ENCODE measurements around the gene ZBTB38. TPM values are rescaled to one million over a fixed set of nuclear protein-coding genes. Genes with fewer than 3 reads are reported as not detected.

ZBTB38 gene
- total RNA-seq, 1 donor = 326 TPM

- no peak for DNase-seq (ENCODE audit: low read depth)
These were observed 21.9 kb upstream of the ZBTB38 start for GRCh38 chr3:141346418-141346817.

GRCh38 chr3:141346839-141347238 lies 21.5 kb upstream of the ZBTB38 start:
- TF ChIP-seq CTCF (IDR thresholded peaks at IDR 0.05; ENCODE audit: insufficient read depth, low read depth, low read length) = no peak
- no peak overlapping the region for H3K4me3 ChIP-seq (ENCODE audit: low read depth, low read length)
- DNase-seq (ENCODE audit: low read depth) = no peak

More at GRCh38 chr3:141346418-141346817, 21.9 kb upstream of the ZBTB38 start:
- no peak for TF ChIP-seq CTCF (IDR thresholded peaks at IDR 0.05; ENCODE audit: insufficient read depth, low read depth, low read length)
- H3K4me3 ChIP-seq (ENCODE audit: low read depth, low read length) = no peak overlapping the region

GRCh38 chr3:141348837-141349236 lies 19.5 kb upstream of the ZBTB38 start:
- H3K4me3 ChIP-seq (ENCODE audit: low read depth, low read length) = no peak overlapping the region
- DNase-seq (ENCODE audit: low read depth) = no peak
- no peak for TF ChIP-seq CTCF (IDR thresholded peaks at IDR 0.05; ENCODE audit: insufficient read depth, low read depth, low read length)

GRCh38 chr3:141349711-141350110 lies 18.6 kb upstream of the ZBTB38 start:
- no peak for DNase-seq (ENCODE audit: low read depth)
- TF ChIP-seq CTCF (IDR thresholded peaks at IDR 0.05; ENCODE audit: insufficient read depth, low read depth, low read length) = no peak
- H3K4me3 ChIP-seq (ENCODE audit: low read depth, low read length) = no peak overlapping the region

- no peak overlapping the region for H3K4me3 ChIP-seq (ENCODE audit: low read depth, low read length)
- no peak for TF ChIP-seq CTCF (IDR thresholded peaks at IDR 0.05; ENCODE audit: insufficient read depth, low read depth, low read length)
- no peak for DNase-seq (ENCODE audit: low read depth)
These were observed 17.6 kb upstream of the ZBTB38 start for GRCh38 chr3:141350666-141351065.

- DNase-seq (ENCODE audit: low read depth) = no peak
- no peak for TF ChIP-seq CTCF (IDR thresholded peaks at IDR 0.05; ENCODE audit: insufficient read depth, low read depth, low read length)
- no peak overlapping the region for H3K4me3 ChIP-seq (ENCODE audit: low read depth, low read length)
These were observed 15.9 kb upstream of the ZBTB38 start for GRCh38 chr3:141352262-141352984.

Measured in fibroblast of villous mesenchyme (primary cell).